ENCODE results near the gene PPM1B. TPM values are rescaled to one million over a fixed set of nuclear protein-coding genes. Genes with fewer than 3 reads are reported as not detected.
"Not testable (repeated sequence)": the region's sequence is repeated elsewhere in the genome, so short reads cannot be mapped to it uniquely, and the experiment has no call there.

Gene PPM1B
- total and polyA plus RNA-seq, 5 donors from 2014 or later = 48.9 to 91.8 (median 61.8) TPM

DNA sequence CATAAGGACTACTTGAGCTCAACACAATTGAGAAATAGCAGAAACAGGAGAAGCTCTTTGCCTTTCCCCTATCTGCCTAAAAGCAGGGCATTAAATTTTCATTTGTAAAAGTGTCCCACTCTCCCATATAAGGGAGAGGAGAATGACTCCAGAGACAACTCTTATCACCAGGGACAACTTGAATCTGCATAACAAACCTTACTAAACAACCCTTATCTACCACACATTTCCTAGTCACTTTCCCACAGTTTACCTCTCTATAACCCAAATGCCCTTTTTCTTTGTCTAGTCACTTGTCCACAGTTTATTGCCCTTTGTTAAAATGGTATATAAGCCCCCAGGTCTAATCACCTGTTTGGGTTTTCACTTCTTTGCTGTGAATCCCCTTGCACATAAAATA is 37.5 kb upstream of the PPM1B start:
- H3K4me3 ChIP-seq (ENCODE audit: low read depth, low read length) = no peak overlapping the region
- no peak for ATAC-seq (ENCODE audit: low read depth in 2 of 2)
- no peaks in the 10 kb centered on the region for H3K36me3 Mint-ChIP-seq

DNA sequence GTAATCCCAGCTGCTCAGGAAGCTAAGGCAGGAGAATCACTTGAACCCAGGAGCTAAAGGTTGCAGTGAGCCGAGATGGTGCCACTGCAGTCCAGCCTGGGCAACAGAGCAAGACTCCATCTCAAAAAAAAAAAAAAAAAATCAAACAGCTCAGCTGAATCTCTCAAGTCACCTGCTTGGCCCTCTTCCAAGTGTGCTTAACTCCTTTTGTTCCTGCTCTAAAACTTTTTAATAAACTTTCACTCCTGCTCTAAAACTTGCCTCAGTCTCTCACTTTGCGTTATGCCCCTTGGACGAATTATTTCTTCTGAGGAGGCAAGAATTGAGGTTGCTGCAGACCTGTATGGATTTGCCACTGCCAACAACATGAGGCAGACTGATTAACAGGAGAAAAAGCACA is 35.1 kb upstream of the PPM1B start:
- not testable (repeated sequence) for H3K27ac Mint-ChIP-seq; H3K27ac ChIP-seq (ENCODE audit: insufficient read depth, low read length, poor library complexity, severe bottlenecking); H3K4me1 ChIP-seq (ENCODE audit: control insufficient read depth, insufficient read depth, low read length, poor library complexity, severe bottlenecking); H3K9me3 Mint-ChIP-seq; ATAC-seq (ENCODE audit: low read depth in 2 of 2); H3K27me3 ChIP-seq (ENCODE audit: control insufficient read depth, insufficient read depth, low read length); H3K9me3 ChIP-seq (ENCODE audit: control insufficient read depth in 2 of 2, low read length in 2 of 2); H3K4me3 Mint-ChIP-seq; H3K4me1 Mint-ChIP-seq; H3K4me3 ChIP-seq (ENCODE audit: low read depth, low read length); H3K36me3 ChIP-seq (ENCODE audit: control insufficient read depth, insufficient read depth, low read length); H3K36me3 Mint-ChIP-seq; DNase-seq
- peaks cover 16% of the 10 kb centered on the region for H3K27me3 Mint-ChIP-seq

More for the DNA sequence above, 37.5 kb upstream of the PPM1B start:
- peaks cover 0 to 5% (median 0%) of the 10 kb centered on the region in 7 donors for H3K9me3 Mint-ChIP-seq
- H3K36me3 ChIP-seq (ENCODE audit: control insufficient read depth, insufficient read depth, low read length) = no peaks in the 10 kb centered on the region
- H3K27ac ChIP-seq (ENCODE audit: insufficient read depth, low read length, poor library complexity, severe bottlenecking) = no peak overlapping the region
- H3K27ac Mint-ChIP-seq = no peak overlapping the region
- H3K9me3 ChIP-seq (ENCODE audit: control insufficient read depth in 2 of 2, low read length in 2 of 2) = peaks cover 0 to 5% of the 10 kb centered on the region in 2 experiments
- no peak for DNase-seq
- no peak overlapping the region for H3K4me3 Mint-ChIP-seq
- peaks cover 27% of the 10 kb centered on the region for H3K27me3 Mint-ChIP-seq
- peaks cover 8% of the 10 kb centered on the region for H3K27me3 ChIP-seq (ENCODE audit: control insufficient read depth, insufficient read depth, low read length)
- no peaks in the 10 kb centered on the region for H3K4me1 ChIP-seq (ENCODE audit: control insufficient read depth, insufficient read depth, low read length, poor library complexity, severe bottlenecking)
- no peaks in the 10 kb centered on the region for H3K4me1 Mint-ChIP-seq

DNA sequence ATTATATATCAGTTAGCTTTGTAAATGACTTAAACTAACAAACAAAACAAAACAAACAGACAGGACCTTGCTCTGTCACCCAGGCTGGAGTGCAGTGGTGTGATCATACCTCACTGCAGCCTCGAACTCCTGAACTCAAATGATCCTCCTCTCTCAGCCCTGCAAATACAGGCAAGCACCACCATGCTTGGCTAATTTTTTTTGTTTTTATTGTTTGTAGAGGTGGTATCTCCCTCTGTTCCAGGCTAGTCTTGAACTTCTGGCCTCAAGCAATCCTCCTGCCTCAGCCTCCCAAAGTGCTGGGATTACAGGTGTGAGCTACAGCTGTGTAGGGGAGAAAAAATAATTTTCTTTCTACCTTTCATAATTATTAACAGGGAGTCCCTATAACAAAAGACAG is 33.8 kb upstream of the PPM1B start:
- peaks cover 0 to 5% of the 10 kb centered on the region in 2 experiments for H3K9me3 ChIP-seq (ENCODE audit: control insufficient read depth in 2 of 2, low read length in 2 of 2)
- H3K27ac Mint-ChIP-seq = no peak overlapping the region
- no peaks in the 10 kb centered on the region for H3K36me3 ChIP-seq (ENCODE audit: control insufficient read depth, insufficient read depth, low read length)
- H3K4me3 ChIP-seq (ENCODE audit: low read depth, low read length) = no peak overlapping the region
- no peaks in the 10 kb centered on the region for H3K36me3 Mint-ChIP-seq
- H3K27me3 ChIP-seq (ENCODE audit: control insufficient read depth, insufficient read depth, low read length) = peaks cover 5% of the 10 kb centered on the region
- no peak overlapping the region for H3K27ac ChIP-seq (ENCODE audit: insufficient read depth, low read length, poor library complexity, severe bottlenecking)
- H3K27me3 Mint-ChIP-seq = peaks cover 12% of the 10 kb centered on the region
- ATAC-seq (ENCODE audit: low read depth in 2 of 2) (no peak), DNase-seq (no peak)
- H3K9me3 Mint-ChIP-seq = peaks cover 0 to 5% (median 0%) of the 10 kb centered on the region in 7 donors
- H3K4me1 Mint-ChIP-seq = peaks cover 0 to 4% (median 0%) of the 10 kb centered on the region in 4 donors
- H3K4me1 ChIP-seq (ENCODE audit: control insufficient read depth, insufficient read depth, low read length, poor library complexity, severe bottlenecking) = no peaks in the 10 kb centered on the region
- no peak overlapping the region for H3K4me3 Mint-ChIP-seq

DNA sequence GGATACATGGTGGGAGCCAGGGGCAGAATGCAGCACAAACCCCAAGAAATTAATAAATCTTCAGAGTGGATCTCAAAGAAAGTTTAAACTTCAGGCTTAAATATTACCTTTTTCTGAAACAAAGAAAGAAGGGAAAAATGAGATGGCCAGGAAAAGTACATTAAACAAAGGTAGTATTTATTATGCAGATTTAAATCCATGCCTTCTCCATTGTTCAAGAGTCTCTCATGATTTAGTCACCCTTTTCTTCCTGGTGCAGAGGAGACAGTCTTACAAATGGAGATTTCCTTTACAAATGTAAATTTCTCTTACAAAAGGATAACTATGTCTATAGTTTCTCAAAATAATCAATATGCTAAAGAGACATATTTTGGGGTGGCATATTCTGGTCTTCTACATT is 33.4 kb upstream of the PPM1B start:
- no peak overlapping the region for H3K27ac Mint-ChIP-seq
- Histone ChIP-seq H3K27ac (ENCODE audit: insufficient read depth, low read length, poor library complexity, severe bottlenecking) (no peak overlapping the region), H3K4me3 (ENCODE audit: low read depth, low read length) (no peak overlapping the region), H3K9me3 (ENCODE audit: control insufficient read depth in 2 of 2, low read length in 2 of 2) (peaks cover 0 to 5% of the 10 kb centered on the region in 2 experiments), H3K4me1 (ENCODE audit: control insufficient read depth, insufficient read depth, low read length, poor library complexity, severe bottlenecking) (no peaks in the 10 kb centered on the region), H3K27me3 (ENCODE audit: control insufficient read depth, insufficient read depth, low read length) (peaks cover 5% of the 10 kb centered on the region), H3K36me3 (ENCODE audit: control insufficient read depth, insufficient read depth, low read length) (no peaks in the 10 kb centered on the region)
- peaks cover 0 to 4% (median 0%) of the 10 kb centered on the region in 4 donors for H3K4me1 Mint-ChIP-seq
- DNase-seq = no peak
- no peak overlapping the region for H3K4me3 Mint-ChIP-seq
- no peak for ATAC-seq (ENCODE audit: low read depth in 2 of 2)
- no peaks in the 10 kb centered on the region for H3K36me3 Mint-ChIP-seq
- H3K27me3 Mint-ChIP-seq = peaks cover 13% of the 10 kb centered on the region
- peaks cover 0 to 5% (median 0%) of the 10 kb centered on the region in 7 donors for H3K9me3 Mint-ChIP-seq

DNA sequence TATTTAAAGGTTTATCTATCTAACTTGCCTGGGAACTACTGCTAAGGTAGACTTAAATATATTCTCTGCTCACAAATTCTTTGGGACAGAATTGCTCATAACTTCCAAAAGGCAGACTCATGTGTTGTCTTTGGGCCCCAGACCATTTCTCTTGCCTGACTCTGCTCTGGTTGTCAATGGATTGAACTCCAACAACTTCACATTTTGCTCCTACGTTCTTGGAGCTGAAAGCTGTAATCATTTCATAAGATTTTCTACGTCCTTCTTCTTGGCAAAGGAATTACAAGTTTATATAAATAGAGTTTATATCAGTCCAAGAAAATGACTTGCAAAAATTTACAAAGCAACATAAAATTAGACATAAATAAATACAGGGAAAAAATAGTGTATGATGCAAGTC is 32.9 kb upstream of the PPM1B start:
- DNase-seq (no peak), ATAC-seq (ENCODE audit: low read depth in 2 of 2) (no peak)
- Histone ChIP-seq H3K4me1 (ENCODE audit: control insufficient read depth, insufficient read depth, low read length, poor library complexity, severe bottlenecking) (no peaks in the 10 kb centered on the region), H3K27me3 (ENCODE audit: control insufficient read depth, insufficient read depth, low read length) (peaks cover 5% of the 10 kb centered on the region), H3K4me3 (ENCODE audit: low read depth, low read length) (no peak overlapping the region), H3K36me3 (ENCODE audit: control insufficient read depth, insufficient read depth, low read length) (no peaks in the 10 kb centered on the region), H3K9me3 (ENCODE audit: control insufficient read depth in 2 of 2, low read length in 2 of 2) (peaks cover 0 to 5% of the 10 kb centered on the region in 2 experiments), H3K27ac (ENCODE audit: insufficient read depth, low read length, poor library complexity, severe bottlenecking) (no peak overlapping the region)
- no peak overlapping the region for H3K27ac Mint-ChIP-seq
- no peaks in the 10 kb centered on the region for H3K36me3 Mint-ChIP-seq
- H3K9me3 Mint-ChIP-seq = peaks cover 0 to 5% (median 1%) of the 10 kb centered on the region in 7 donors
- H3K4me3 Mint-ChIP-seq = no peak overlapping the region
- peaks cover 0 to 4% (median 0%) of the 10 kb centered on the region in 4 donors for H3K4me1 Mint-ChIP-seq
- H3K27me3 Mint-ChIP-seq = peaks cover 15% of the 10 kb centered on the region

DNA sequence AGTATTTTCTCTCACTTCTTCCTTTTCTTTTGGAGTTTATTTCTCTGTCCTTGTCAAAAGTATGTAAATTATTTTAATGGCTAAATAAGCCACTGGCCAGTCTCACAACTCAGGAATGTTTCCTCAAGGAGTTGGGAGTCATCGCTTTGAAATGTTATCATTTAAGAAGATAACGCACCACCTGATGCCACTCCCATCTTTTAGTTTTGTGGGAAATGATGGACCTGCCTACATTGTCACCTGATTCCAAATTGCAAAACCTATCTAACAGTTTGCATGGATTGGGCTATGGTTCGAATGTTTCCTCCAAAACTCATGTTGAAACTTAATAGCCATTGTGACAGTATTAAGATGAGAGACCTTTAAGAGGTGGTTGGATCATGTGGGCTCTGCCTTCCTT is 32.4 kb upstream of the PPM1B start:
- no peak overlapping the region for H3K4me3 Mint-ChIP-seq
- no peaks in the 10 kb centered on the region for H3K36me3 Mint-ChIP-seq
- peaks cover 2% of the 10 kb centered on the region for H3K27me3 ChIP-seq (ENCODE audit: control insufficient read depth, insufficient read depth, low read length)
- H3K27ac Mint-ChIP-seq = no peak overlapping the region
- H3K4me1 Mint-ChIP-seq = peaks cover 0 to 4% (median 0%) of the 10 kb centered on the region in 4 donors
- no peaks in the 10 kb centered on the region for H3K4me1 ChIP-seq (ENCODE audit: control insufficient read depth, insufficient read depth, low read length, poor library complexity, severe bottlenecking)
- ATAC-seq (ENCODE audit: low read depth in 2 of 2) (no peak), DNase-seq (no peak)
- H3K36me3 ChIP-seq (ENCODE audit: control insufficient read depth, insufficient read depth, low read length) = no peaks in the 10 kb centered on the region
- peaks cover 15% of the 10 kb centered on the region for H3K27me3 Mint-ChIP-seq
- peaks cover 0 to 3% of the 10 kb centered on the region in 2 experiments for H3K9me3 ChIP-seq (ENCODE audit: control insufficient read depth in 2 of 2, low read length in 2 of 2)
- H3K9me3 Mint-ChIP-seq = peaks cover 0 to 5% (median under 1%) of the 10 kb centered on the region in 7 donors
- no peak overlapping the region for H3K27ac ChIP-seq (ENCODE audit: insufficient read depth, low read length, poor library complexity, severe bottlenecking)
- no peak overlapping the region for H3K4me3 ChIP-seq (ENCODE audit: low read depth, low read length)

DNA sequence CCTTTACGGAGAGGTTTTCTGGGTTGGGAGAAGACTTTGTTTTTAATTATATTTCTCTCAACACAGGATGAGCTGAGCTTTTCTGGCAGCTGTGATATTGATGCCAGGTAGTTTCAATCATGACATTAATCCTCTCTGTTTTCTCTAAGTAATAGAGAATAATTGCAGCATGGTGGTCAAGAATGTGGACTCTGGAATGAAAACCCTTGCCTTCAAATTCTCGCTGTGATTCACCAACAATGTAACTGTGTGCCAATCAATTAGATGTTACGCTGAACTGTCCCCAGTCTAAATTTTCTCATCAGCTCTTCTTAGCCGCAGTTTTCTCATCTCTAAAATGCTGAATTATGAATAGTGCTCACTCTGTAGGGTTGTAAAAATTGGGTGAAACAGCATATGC is 31.6 kb upstream of the PPM1B start:
- Mint-ChIP-seq H3K36me3 (no peaks in the 10 kb centered on the region), H3K27me3 (peaks cover 22% of the 10 kb centered on the region), H3K4me1 (peaks cover 0 to 4% (median 0%) of the 10 kb centered on the region in 4 donors), H3K27ac (no peak overlapping the region), H3K4me3 (no peak overlapping the region), H3K9me3 (peaks cover 0 to 3% (median 0%) of the 10 kb centered on the region in 7 donors)
- no peak overlapping the region for H3K4me3 ChIP-seq (ENCODE audit: low read depth, low read length)
- no peak for DNase-seq
- H3K4me1 ChIP-seq (ENCODE audit: control insufficient read depth, insufficient read depth, low read length, poor library complexity, severe bottlenecking) = no peaks in the 10 kb centered on the region
- ATAC-seq (ENCODE audit: low read depth in 2 of 2) = no peak
- H3K9me3 ChIP-seq (ENCODE audit: control insufficient read depth in 2 of 2, low read length in 2 of 2) = no peaks in the 10 kb centered on the region
- H3K27ac ChIP-seq (ENCODE audit: insufficient read depth, low read length, poor library complexity, severe bottlenecking) = no peak overlapping the region
- H3K27me3 ChIP-seq (ENCODE audit: control insufficient read depth, insufficient read depth, low read length) = peaks cover 1% of the 10 kb centered on the region
- H3K36me3 ChIP-seq (ENCODE audit: control insufficient read depth, insufficient read depth, low read length) = no peaks in the 10 kb centered on the region

DNA sequence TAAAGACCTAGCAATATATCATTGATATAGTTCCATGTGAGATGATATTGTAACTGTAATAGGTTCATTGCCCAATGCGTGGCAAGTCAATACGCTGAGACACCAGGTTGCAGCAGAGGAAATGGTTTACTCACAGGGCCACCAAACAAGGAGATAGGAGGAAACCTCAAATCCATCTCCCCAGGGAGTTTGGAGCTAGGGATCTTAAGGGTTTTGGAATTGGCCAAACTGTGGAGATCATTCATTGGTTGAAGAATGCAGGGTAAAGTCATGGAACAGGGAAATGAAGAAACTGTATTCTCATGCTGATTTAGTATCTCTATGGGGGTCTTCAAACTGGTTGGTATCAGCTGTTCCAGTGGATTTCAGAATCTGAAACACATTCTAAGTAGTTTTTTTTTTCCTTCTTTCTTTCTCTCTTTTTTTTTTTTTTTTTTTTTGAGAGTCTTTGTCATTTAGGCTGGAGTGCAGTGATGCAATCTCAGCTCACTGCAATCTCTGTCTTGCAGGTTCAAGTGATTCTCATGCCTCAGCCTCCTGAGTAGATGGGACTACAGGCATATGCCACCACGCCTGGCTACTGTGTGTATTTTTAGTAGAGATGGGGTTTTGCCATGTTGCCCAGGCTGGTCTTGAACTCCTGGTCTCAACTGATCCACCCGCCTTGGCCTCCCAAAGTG is 30.7 kb upstream of the PPM1B start:
- H3K4me3 Mint-ChIP-seq = no peak overlapping the region
- no peak overlapping the region for H3K27ac Mint-ChIP-seq
- no peak for DNase-seq
- peaks cover 0 to 4% (median 0%) of the 10 kb centered on the region in 4 donors for H3K4me1 Mint-ChIP-seq
- no peaks in the 10 kb centered on the region for H3K4me1 ChIP-seq (ENCODE audit: control insufficient read depth, insufficient read depth, low read length, poor library complexity, severe bottlenecking)
- H3K36me3 Mint-ChIP-seq = no peaks in the 10 kb centered on the region
- H3K9me3 Mint-ChIP-seq = peaks cover 0 to 3% (median 0%) of the 10 kb centered on the region in 7 donors
- no peaks in the 10 kb centered on the region for H3K9me3 ChIP-seq (ENCODE audit: control insufficient read depth in 2 of 2, low read length in 2 of 2)
- no peaks in the 10 kb centered on the region for H3K36me3 ChIP-seq (ENCODE audit: control insufficient read depth, insufficient read depth, low read length)
- H3K27ac ChIP-seq (ENCODE audit: insufficient read depth, low read length, poor library complexity, severe bottlenecking) = no peak overlapping the region
- peaks cover 22% of the 10 kb centered on the region for H3K27me3 Mint-ChIP-seq
- no peaks in the 10 kb centered on the region for H3K27me3 ChIP-seq (ENCODE audit: control insufficient read depth, insufficient read depth, low read length)
- H3K4me3 ChIP-seq (ENCODE audit: low read depth, low read length) = no peak overlapping the region
- no peak for ATAC-seq (ENCODE audit: low read depth in 2 of 2)
